HG03460 (cell line): ENCODE data around the gene ADPRHL1.
"Not testable (repeated sequence)": the region's sequence is repeated elsewhere in the genome, so short reads cannot be mapped to it uniquely, and the experiment has no call there.

Source experiments
- ATAC-seq: cut with Tn5 transposase; IDR thresholded peaks from one replicate; pipeline ENCODE4 v1.9.1; 2021; ENCODE audit not compliant: unreplicated experiment

ADPRHL1 gene

DNA sequence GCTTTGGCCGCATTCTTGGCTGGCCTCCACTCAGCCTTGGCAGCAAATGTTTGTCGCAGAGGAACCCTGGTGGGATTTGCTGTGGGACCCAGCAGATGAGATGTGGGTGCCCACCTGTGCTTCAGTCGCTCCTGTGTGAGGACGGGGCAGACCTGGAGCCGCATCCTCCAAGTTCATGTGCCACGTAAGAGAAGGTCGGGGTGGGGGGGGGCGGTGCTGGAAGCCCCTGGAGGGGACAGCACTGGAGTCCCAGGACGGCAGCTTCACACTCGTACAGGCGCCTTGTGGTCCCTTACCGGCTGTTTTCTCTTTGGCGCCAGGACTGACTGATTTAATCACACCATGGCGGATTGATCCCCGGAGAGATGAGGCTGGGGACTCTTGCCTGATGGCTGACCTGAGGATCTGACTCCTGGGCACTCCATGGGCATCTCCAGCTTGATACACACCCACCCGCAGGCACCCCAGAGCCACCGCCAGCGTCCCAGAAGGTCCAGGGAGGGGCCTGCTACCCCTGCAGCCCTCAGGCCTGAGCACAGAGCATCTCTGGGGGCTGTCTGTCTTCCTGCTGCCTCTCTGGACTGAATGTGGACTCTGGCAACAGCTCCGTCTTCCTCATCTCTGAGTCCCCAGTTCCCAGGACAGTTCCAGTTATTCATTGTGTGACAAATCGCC, 79.3 kb downstream of the ADPRHL1 start:
- ATAC-seq = no peak

- ATAC-seq = not testable (repeated sequence)
These were observed 81.6 kb downstream of the ADPRHL1 start for GRCh38 chr13:113371701-113372100.

DNA sequence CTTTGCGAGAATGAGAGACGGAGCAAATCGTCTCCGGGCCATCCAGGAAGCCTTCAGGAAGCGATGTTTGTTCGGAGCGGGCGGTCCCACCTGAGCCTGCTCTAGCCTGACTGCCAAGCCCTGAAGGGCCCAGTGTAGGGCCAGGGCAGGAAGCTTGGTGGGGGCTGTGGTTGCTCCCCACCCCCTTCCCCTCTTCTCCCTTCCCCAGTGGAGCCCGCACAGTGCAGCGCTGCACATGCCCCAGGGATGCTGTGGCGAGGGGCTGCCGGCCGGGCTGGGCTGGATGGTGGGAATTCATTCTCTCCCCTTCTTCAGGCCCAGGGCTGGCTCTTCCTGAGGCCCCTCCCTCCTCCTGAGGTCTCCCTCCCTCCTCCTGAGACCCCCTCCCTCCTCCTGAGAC, 82.2 kb downstream of the ADPRHL1 start:
- no peak for ATAC-seq

DNA sequence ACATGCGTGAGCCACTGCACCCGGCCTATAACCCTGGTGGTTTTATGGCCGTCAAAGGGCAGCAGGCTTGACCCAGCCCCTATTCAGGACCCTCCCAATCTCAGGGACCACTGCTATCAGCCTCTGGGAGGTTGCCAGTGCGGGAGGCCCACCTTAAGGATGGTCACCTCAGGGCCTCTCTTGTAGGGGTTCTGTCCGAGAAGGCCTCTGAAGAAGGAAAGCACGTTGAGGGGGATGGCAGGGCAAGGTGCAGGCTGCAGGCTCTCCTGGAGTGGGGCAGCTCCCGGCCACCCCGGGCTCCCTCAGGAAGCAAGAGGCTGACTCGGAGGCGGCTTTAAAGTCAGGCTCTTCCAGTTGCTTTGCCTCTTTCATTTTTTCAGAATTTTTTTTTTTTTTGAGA, 83.4 kb downstream of the ADPRHL1 start:
- ATAC-seq = no peak

DNA sequence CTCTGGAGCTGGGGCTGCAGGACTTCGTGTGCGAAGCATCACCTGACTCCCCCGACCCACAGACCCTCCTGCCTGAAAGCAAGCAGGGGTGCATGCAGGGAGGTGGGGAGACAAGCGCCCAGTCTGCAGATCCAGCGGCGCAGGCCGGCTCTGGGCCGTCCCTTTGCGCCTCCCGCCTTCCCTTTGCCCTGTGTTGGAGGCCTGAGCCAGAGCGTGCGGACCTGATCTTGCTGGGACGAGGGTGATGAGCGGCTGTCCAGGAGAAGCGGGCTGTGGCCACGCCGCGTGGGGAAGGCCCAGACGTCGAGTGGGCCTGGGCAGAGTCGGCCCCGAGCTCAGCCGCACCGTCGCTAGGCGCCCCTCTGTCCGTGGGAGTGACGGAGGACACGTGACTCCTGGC, 84.1 kb downstream of the ADPRHL1 start:
- no peak for ATAC-seq

DNA sequence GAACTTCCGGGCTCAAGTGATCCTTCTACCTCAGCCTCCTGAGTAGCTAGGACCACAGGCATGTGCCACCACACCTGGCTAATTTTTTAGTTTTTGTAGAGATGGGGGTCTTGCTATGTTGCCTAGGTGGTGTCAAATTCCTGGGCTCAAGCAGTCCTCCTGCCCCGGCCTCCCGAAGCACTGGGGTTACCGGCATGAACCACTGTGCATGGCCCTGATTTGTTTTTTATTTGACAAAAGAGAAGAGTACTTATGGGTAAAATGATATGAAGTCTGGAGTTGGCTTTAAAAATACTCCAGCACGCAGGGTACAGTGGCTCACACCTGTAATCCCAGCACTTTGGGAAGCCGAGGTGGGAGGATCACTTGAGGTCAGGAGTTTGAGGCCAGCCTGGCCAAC, 84.9 kb downstream of the ADPRHL1 start:
- ATAC-seq = not testable (repeated sequence)

- no peak for ATAC-seq
These were observed 85.5 kb downstream of the ADPRHL1 start for GRCh38 chr13:113367771-113368170.

DNA sequence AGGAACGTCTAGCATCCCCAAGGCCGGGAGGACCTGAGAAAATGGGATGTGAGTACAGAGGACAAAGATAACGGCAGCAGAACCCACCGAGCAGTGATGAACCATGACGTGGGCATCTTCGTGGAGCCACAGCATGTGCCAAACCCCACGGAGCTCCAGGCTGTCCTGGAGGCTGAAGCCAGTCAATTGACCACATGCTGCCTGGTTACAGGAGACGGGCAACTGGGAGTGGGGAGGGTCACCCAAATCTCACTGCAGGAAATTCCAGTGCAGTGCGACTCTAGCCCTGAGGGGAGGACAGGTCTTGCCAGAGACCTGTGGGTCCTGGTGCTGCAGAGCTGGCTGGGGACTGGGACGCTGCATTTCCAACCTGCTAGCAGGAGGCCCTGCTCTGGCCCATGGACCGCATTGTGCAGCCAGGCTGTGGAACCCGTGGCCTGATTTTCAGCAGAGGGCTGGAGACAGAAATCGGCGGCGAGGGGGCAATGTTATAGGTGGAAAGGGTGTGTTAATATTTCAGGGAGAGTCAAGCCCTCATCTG, 86.2 kb downstream of the ADPRHL1 start:
- no peak for ATAC-seq

- ATAC-seq = no peak
These were observed 87.2 kb downstream of the ADPRHL1 start for GRCh38 chr13:113365971-113366588.

GRCh38 chr13:113365583-113365970, 87.7 kb downstream of the ADPRHL1 start:
- ATAC-seq = no peak

- ATAC-seq = no peak
These were observed 88.2 kb downstream of the ADPRHL1 start for GRCh38 chr13:113364901-113365582.

DNA sequence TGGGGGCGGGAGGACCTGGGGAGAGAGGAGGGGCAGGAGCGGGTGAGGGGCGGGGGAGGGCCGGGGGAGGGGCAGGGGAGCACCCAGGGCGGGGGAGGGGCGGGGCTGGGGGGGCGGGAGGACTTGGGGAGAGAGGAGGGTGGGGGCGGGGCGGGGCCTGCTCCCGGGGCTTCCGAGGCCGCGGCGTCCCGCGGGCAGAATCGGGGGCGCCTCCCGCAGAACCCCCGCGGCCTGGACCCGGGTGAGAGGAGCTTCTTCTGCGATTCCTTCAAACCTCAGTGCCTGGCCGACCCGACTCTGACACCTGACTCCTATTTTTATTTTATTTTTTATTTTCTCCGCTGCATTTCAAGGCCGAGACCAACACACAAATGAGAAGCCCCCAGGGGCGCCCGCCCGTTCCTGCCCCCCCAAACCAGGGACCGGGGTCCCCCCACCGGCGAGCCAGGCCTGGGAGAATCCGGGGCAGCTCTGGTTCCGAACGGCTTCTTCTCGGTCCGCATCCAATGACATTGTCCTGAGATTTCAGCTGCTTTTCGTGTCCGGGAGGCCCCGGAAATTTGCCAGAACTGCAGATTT, 88.9 kb downstream of the ADPRHL1 start:
- ATAC-seq = no peak

- ATAC-seq = no peak
These were observed 91.9 kb downstream of the ADPRHL1 start for GRCh38 chr13:113361406-113361805.

DNA sequence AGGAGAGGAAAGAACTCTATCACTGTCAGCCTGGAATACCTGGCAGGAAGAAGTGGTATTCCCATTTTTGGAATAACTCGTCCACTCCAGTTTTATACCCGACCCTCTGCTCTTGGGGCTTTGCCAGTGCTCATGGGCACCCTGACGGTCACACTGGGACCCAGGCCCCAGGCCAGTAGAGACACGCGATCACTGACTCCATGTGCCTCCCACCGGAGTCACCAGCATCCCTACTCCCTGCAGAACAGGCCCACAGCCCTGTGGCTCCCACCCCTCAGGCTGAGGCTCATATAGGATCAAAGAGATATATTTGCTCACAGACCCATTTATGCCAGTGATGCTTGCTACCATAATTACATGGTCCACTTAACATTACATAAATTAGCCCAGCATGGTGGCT, 92.8 kb downstream of the ADPRHL1 start:
- ATAC-seq = no peak

DNA sequence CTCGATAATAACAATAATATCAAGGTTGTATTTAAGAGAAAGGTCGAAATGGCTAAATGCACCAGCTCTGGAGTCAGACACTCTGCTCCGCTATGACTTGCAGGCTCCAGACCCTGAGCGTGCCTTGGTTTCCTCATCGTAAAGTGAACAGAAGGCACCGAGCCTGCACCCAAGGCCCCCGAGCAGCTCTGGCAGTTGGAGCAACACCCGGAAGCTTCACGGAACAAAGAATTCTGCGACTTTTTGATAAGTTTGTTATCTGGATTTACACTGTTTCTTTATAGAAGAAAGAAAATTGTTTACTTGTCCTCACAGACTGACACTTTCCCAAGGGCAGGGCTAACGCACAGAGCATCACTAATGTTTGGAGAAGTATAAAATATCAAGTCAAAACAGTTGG, 93.7 kb downstream of the ADPRHL1 start:
- ATAC-seq = no peak

GRCh38 chr13:113358653-113359190, 94.6 kb downstream of the ADPRHL1 start:
- ATAC-seq = no peak

DNA sequence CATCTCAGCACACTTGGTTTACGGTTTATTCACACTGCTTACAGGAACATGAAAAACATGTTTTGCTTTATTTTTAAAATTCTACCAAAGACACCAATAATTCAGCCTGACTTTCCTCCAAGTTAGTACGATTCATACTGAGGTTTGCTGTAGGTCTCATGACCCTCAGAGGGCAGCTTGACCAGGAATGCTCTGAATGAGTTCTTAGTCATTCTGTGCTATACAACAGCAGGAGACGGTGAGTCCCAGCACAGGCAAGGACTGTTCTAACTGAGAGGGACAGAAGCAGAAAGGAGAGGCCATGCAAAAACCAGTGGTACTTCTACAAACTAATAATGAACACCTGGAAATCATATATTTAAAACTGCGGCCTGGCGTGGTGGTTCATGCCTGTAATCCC, 95.8 kb downstream of the ADPRHL1 start:
- ATAC-seq = no peak

DNA sequence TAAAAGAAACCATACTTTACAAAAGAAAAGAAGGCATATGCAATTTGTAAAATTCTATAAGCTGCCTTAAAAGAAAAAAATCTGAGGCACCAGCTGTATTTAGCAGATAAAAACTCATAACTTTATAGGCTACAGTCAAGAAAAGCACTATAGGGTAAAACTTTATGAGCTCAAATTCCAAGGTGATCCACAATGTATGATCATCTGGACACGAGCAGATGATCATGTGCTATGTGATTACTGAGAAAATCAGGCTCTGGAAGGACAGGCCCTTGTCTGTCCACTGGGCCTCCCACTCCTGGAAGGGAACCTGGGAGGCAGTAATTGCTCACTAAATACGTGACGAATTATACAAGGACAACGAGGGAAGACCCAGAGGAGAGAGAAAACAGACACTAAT, 96.7 kb downstream of the ADPRHL1 start:
- ATAC-seq = no peak

GRCh38 chr13:113355621-113356020, 97.7 kb downstream of the ADPRHL1 start:
- no peak for ATAC-seq

DNA sequence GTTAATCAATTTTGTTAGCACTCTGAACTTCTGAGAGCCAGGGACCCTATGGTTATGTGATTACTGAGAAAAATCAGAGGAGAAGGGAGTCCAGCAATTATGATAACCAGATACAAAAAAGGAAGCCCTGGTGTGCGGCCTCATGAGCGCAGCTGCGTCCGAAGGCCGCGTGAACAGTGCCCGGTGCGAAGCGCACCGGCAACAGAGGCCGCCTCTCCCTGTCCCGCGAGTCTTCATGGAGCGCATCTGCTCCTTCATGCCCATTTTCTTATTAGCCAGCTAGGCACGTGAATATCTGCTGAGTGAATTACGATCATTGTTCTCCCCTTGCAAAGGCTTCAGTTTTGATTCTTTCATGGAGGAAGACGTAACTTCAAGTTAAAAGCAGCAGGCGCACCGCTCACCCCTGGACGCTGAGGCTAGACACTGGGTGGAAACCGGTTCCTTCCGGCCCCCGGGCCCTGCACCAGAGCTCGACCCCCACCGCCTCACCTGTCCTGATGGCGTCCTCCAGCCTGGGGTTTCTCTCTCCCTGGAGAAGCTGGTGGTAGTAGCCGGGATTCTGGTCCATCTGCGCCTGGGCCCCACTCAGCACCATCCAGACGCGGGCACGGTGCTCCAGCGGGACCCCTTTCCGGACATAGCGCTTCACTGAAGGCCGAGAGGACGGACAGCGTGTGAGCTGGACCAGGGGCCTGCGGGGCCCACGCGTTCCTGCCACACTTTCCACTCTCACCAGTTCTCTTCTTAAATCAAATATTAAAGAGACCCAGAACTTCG, 98.3 kb downstream of the ADPRHL1 start:
- no peak for ATAC-seq

GRCh38 chr13:113353254-113353653, 100.0 kb downstream of the ADPRHL1 start:
- ATAC-seq = no peak
